Measurements from ENCODE around the gene MVB12B. TPM values are rescaled to one million over a fixed set of nuclear protein-coding genes. Genes with fewer than 3 reads are reported as not detected.

MVB12B gene
- total RNA-seq, 4 donors from 2014 or later: 8.5 to 13.0 (median 10.5) TPM

DNA sequence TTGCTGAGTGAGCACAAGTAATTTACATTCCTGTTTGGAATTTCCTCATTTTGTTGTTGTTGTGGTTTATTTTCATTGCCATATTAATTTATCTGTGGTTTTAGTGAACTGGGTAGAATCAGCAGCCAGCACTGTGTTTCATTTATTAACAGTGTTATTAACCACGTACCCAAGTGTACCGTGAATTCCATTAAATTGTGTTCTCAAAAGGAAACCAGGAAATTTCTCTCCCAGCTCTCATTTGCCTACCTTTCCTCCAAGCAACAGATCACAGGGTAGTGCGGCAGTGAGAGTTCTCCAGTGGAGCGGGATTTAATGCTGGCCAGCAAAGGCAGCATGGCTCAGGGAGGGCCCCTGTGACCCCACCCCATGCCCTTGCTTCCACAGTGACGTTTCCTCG, 54.6 kb downstream of the MVB12B start:
- TF ChIP-seq, protein P1, sequence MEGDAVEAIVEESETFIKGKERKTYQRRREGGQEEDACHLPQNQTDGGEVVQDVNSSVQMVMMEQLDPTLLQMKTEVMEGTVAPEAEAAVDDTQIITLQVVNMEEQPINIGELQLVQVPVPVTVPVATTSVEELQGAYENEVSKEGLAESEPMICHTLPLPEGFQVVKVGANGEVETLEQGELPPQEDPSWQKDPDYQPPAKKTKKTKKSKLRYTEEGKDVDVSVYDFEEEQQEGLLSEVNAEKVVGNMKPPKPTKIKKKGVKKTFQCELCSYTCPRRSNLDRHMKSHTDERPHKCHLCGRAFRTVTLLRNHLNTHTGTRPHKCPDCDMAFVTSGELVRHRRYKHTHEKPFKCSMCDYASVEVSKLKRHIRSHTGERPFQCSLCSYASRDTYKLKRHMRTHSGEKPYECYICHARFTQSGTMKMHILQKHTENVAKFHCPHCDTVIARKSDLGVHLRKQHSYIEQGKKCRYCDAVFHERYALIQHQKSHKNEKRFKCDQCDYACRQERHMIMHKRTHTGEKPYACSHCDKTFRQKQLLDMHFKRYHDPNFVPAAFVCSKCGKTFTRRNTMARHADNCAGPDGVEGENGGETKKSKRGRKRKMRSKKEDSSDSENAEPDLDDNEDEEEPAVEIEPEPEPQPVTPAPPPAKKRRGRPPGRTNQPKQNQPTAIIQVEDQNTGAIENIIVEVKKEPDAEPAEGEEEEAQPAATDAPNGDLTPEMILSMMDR (IDR thresholded peaks at IDR 0.05; ENCODE audit: low read depth): no peak

DNA sequence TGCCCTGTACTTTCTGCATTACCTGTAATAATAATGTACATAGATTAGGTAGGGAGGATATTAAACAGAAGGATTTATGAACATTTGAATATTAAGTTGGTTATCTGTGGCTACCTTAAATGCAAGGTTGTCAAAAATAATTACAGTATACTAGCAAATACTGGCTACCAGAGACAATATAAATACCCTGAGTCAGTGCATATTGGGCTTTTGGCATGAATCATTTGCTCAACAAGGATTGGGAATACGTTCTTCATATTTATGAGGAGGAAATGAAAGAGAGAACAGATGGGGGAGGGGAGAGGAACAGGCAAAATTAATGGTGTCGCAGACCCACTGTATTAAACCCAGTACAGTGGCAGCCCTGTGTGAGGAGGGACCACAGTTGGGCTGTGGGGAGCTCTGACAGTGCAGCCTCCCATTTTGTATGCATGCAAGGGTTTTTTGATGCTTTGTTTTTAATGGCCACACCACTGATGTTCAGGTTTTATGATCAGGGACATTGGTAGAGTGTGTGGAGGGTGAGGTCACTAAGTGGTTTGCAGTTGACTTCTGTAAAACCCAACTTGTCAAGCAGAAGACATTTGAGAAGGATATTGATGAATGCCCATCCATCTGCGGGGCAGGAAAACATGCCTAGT, 56.9 kb downstream of the MVB12B start:
- TF ChIP-seq, protein P1 (IDR thresholded peaks at IDR 0.05; ENCODE audit: low read depth): no peak

DNA sequence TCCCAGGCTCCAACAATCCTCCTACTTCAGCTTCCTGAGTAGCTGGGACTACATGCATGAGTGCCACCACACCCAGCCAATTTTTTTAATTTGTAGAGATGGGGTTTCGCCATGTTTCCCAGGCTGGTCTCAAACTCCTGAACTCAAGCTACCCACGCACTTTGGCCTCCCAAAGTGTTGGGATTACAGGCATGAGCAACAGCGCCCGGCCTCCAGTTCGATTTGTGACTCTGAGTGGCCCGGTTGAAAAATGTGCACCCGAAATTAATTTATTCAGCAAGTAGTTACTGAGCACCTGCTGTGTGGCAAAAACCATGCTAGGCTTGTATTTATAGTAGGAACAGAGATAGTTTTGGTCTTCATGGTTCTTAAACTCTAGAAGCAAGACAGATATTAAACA, 58.3 kb downstream of the MVB12B start:
- TF ChIP-seq, protein P1 (IDR thresholded peaks at IDR 0.05; ENCODE audit: low read depth): no peak

DNA sequence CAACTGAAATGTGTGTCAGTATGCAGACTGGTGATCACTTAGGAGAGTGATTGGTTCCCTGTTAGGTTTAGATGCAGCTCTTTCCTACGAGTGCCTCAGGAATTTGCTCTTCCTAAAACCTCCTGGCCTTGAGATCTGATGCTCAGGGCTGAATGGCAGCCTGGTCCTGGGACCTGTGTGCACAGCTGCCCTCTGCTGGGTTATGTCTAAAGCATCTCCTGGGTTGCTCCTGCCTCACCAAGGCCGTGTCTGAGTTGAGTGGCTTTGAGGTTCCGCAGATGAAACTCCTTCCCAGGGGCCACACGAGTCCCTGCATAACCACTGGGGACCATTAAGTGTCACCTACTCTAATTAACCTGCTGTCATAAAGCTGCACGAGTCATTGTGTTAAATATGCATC, 59.5 kb downstream of the MVB12B start:
- TF ChIP-seq, protein P1 (IDR thresholded peaks at IDR 0.05; ENCODE audit: low read depth): no peak

DNA sequence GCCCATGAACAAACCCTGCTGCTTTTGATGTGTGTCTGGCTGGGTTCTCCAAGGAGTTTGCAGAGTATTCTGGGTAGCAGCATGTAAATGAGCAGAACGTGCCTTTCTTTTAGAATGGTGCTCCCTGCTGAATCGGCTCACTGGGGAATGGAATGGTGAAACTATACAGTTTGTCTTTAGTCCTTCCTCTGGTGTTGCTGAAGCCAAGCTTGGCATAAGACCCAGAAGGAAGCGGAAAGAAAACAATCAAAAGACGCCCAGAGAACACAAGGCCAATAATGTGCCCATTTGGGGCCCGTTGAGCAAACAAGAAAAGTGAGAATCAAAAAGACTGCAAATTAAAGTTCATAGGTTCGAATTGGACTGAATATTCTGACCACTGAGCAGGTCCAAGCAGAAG, 60.1 kb downstream of the MVB12B start:
- TF ChIP-seq, protein P1 (IDR thresholded peaks at IDR 0.05; ENCODE audit: low read depth): no peak

DNA sequence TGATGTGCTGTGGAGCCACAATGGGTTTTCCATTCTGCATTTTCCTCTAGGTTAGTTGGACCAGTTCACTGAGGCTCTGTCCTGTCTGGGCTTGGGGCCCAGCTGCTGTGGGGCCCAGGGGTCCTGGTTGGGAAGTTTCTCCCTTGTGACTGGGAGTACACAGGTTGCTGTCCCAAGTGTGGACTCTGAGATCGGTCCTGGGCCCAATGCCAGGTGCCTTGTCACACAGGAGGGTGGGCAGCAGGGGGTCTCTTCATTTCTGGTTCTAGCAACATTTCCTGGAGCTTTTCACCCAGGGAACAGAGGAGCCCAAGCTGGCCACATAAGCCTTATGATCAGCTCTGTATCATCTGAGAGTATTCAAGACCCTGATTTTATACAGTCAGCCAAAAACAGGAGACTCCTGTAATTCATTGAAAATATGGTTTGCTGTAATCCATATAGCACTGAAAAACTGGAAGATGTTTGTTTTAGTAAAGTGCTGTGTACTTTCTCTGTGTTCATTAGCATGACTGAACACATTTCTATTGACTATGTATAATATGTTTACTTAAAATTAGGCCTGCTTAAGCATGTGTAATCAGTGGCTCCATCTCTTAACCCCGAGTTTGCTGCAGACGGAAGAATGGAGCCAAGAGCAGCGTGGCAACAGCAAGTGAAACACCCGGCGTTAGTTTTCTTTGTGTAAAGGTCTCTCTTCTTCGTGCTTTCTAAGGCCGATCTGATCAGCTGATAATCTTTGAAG, 62.5 kb downstream of the MVB12B start:
- TF ChIP-seq, protein P1 (IDR thresholded peaks at IDR 0.05; ENCODE audit: low read depth): no peak

DNA sequence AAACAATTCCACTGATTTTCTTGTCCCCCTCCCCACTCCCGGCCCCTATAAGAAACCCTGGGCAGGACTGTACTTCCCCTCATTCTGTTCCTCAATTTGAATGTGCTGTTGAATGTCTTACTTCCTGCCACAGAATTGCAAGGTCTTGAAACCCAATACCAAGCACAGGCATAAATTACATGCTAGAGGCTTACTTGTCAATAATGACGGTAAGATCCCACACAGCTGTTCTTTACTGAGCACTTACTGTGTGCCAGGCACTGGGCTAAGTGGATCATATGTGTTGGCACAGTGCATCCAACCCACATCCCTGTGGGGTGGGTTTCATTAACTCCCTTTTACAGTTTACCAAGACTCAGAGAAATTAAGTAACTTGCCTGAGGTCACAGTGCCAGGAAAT, 63.4 kb downstream of the MVB12B start:
- TF ChIP-seq, protein P1 (IDR thresholded peaks at IDR 0.05; ENCODE audit: low read depth): no peak
